HEK293T (cell line): Measurements from ENCODE around the gene SUPT3H.

Source experiments
- BHLHE40 ChIP-seq: fragments of 450-650 bp; IDR thresholded peaks from 2 replicates; pipeline ENCODE4 v1.6.1; 2016; ENCODE audit warnings: mild to moderate bottlenecking, moderate library complexity, borderline replicate concordance
- SP1 ChIP-seq: fragments of 450-650 bp; IDR thresholded peaks from 2 replicates; pipeline ENCODE4 v1.6.1; 2017

GRCh38 chr6:44837255-44837654, 540.5 kb downstream of the SUPT3H start:
- no peak for TF ChIP-seq SP1
- no peak for TF ChIP-seq BHLHE40
